NCI-H2196 (cell line): ENCODE measurements around the gene A1CF.
"Not testable (repeated sequence)": the region's sequence is repeated elsewhere in the genome, so short reads cannot be mapped to it uniquely, and the experiment has no call there.

ENCODE experiments used
- DNase-seq: peaks from one replicate; lab custom pipeline; 2025; ENCODE audit not compliant: unreplicated experiment; lab: John Stamatoyannopoulos, UW

The A1CF gene, protein sequence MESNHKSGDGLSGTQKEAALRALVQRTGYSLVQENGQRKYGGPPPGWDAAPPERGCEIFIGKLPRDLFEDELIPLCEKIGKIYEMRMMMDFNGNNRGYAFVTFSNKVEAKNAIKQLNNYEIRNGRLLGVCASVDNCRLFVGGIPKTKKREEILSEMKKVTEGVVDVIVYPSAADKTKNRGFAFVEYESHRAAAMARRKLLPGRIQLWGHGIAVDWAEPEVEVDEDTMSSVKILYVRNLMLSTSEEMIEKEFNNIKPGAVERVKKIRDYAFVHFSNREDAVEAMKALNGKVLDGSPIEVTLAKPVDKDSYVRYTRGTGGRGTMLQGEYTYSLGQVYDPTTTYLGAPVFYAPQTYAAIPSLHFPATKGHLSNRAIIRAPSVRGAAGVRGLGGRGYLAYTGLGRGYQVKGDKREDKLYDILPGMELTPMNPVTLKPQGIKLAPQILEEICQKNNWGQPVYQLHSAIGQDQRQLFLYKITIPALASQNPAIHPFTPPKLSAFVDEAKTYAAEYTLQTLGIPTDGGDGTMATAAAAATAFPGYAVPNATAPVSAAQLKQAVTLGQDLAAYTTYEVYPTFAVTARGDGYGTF

DNA sequence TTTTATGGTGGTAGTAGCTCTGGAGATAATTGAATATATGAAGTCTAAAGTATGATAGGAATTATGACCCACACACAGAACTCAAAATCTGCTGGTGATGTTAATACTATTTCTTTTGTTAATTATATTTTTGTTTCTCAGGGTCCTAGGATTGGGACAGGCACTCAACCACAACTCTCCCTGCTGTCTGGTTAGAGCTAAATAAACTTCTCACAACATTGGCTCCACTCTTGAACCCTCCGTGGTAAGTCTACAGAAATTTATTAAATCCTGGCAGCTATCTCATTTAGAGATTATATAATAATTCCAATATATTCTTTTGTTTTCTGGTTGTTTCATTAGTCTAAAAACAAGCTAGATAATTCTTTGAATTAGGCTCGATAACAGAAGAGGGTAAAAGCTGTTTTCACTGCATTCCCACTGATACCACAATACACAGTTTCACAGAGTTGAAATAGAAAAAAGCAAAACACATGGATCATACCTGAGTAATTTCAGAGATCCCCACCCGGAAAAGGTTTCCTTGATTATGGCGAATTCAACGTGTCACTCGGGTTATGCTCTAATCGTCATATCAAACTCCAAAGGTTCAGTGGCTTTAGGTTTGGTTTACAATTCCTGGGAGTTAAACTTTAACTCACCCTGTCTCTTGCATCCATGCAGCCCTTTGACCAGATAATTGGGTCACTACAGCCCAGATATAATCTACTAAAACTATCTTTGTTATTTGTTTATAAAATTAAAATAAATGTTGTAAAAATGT, at the start of gene A1CF:
A1CF (minus strand) TSS at position 531 of the 763 bp plus-strand sequence. CDS start 25,687 bp downstream, outside the sequence.
- DNase-seq, result no peak

DNA sequence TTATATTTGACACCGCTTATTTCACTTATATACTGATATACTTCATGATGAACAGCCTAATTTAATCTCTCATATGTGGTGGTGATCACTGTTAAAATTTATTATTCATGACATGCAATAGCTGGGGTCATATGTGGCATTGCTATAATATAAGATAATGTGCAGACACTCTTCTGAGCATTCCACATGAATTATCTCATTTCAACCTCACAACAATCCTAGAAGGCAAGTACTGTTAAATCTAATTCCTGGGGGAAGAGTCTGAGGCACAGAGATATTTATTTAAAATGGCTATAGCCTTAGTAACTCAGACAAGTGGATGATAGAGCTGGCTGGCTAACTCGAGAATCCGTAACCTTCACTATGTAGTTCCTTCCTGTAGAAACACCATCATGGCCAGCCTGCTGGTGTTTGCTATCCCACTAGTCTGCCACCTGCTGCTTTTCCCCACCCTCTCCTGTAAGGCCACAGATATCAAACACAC, 46.6 kb upstream of the A1CF start:
- no peak for DNase-seq

DNA sequence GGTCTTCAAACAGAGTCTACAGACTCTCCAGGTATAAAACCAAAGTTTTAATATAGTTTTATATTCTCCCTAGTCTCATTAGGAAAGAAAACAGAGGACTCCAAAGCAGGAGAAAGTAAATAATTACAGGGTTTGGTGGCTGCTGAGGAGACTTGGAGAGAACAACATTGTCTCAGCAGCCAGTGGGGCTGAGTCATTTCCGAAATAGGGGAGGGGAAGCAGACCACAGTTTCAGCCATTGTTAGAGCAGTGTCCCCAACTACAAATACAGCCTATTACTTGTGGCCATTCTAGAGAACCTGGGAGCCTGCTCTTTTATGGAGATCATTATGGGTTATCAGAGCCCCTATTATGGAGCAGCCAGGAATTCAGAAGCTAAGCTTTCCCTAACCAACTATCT, 44.2 kb upstream of the A1CF start:
- no peak for DNase-seq

DNA sequence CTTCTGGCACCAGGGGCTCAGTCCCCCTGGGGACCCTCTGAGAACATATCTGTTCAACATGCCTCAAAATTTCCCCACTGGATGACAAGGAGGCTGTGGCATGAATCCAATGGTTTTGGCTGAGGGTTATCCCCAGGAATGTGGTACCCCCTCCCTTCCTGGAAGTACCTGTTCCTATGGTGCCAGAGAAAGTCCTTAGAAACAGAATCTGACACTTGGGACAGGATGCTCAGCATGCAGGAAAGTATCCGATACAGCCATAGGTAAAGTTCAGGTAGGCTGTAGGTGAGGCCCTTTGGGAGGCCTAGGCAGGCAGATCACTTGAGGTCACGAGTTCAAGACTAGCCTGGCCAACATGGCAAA, 42.7 kb upstream of the A1CF start:
- DNase-seq, result no peak

DNA sequence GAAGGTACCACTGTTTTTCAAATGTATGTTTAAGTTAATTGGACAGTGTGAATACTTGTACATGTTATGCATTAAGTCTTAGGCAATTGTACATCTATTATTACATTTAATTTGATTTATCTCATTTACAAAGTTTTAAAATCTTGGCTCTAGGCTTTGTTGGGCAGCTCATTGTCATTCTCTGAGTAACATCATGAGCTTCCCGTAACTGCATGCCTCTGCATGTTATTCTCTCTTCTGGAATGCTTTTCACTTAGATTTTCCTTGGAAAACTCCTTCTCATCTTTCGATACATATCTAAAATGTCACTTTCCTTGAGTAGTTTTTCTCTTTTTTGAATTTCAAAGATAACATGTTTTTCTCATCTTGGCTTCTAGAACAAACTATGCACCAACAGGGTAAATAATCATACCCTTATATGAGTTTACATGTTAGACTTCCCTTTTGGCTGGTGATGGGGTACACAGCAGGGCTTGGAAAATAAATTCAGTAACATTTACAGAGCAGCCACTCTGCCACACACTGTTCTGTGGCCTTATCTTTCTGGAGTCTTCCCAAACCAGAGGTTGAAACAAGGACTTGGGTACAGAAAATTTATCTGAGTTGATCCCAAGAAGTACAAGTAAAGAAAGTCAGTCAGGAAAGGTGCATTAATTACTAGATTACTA, 42.2 kb upstream of the A1CF start:
- no peak for DNase-seq

DNA sequence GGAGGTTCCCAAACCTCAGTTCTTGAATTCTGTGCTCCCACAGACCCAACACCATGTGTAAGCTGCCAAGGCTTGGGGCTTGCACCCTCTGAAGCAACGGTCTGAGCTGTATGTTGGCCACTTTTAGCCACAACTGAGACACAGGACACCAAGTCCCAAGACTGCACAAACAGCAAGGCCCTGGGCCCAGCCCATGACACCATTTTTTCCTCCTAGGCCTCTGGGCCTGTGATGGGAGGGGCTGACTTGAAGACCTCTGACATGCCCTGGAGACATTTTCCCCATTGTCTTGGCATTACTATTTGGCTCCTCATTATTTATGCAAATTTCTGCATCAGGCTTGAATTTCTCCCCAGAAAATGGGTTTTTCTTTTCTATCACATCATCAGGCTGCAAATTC, 38.0 kb upstream of the A1CF start:
- not testable (repeated sequence) for DNase-seq

DNA sequence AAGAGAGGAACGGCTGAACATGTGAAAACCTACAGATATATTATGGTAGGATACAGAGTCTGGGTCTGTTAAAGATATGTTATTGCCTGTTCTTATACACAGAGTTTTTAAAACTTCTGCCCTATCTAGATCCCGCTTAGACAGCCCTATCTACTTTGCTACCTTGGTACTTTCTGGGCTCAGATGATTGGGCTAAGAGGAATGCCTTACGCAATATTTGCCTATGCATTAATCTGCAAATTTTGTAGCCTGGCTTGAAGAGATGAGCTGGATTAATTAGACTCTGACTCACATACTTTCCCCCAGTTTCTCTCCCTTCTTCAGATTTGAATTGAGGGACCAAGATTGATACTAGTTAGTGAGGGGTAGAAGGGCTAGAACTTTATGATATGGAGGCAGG, 33.6 kb upstream of the A1CF start:
- DNase-seq, result no peak

DNA sequence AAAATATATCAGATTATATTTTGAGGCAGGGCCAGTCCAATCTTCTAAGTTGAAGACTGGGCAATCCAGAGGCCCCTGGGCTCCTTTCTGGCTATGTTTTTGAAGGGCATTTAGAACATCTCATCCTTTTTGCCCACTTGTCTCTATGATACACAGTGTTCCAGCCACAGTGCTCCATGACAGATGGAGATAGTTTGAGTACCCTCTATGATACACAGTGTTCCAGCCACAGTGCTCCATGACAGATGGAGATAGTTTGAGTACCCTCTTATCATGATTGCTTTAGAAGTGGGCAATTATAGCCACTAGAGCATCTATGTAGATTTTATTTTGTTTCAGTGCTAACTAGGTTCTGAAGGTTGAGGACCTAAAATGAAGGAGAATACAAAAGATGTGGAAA, 33.1 kb upstream of the A1CF start:
- DNase-seq, result no peak

DNA sequence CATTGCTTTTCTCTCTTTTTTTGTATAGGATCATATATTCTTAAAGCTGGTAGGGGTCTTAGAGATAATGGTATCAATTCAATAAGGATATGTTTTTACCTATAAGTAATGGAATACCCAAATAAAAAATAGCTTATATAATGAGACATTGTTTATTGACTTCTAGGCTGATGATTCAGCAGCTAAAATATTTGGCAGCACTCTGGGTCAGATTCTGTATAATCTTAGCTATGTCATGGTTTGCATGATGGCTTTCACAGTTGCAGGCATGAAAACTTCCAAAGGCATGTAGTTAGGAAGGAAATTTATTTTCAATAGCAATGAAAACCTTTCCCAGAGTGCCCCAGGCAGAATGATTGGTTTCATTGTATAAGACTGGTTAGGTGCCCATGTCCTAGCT, 32.1 kb upstream of the A1CF start:
- no peak for DNase-seq

DNA sequence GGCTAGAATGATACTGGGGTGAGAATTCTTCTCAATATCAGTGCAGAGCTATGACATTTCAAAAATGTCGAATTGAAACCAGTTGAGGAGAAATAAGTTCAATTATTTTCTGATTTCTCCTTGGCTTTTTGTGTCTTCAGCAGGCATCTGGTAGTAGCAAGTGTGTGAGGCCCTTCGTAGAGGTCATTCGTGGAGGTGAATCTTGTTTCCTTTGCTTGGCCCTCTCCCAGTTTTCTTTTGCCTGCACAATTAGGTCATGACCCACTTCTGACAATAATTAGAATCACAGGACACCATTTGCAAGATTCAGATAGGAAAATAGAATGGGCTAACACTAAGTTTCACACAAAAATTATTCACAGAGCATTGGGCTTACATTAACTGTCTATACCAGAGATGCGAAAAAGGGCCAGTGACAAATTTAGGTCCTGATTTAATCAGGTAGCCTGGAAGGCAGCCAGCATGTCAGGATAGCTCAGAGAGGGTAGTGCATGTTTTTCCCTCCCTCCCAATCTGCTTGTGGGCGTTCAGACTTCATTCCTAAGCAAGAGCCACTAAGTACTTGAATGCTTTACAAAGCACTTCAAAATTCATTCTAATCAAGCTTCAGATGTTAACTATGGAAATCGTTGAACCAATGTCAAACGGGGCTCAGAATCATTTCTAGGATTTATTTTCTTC, 24.0 kb upstream of the A1CF start:
- DNase-seq, result no peak

DNA sequence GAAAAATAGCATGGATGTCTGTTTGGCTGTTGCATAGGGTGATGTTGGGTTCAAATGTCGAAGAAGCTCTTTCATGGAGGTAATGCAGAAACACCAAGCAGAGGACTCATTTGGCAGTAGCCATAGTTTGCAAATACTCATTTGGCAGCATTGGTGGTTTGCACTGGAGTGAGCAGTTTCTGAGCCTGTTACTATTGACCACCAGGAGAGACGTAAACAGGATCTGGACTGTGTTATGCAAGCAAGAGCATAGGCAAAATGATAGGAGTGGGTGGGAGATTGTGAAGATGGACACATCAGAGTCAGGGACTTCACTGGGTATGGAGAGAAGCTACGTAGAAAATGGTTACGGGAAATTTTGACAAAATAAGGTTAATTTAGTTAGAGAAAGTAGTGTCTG, 22.9 kb upstream of the A1CF start:
- no peak for DNase-seq

DNA sequence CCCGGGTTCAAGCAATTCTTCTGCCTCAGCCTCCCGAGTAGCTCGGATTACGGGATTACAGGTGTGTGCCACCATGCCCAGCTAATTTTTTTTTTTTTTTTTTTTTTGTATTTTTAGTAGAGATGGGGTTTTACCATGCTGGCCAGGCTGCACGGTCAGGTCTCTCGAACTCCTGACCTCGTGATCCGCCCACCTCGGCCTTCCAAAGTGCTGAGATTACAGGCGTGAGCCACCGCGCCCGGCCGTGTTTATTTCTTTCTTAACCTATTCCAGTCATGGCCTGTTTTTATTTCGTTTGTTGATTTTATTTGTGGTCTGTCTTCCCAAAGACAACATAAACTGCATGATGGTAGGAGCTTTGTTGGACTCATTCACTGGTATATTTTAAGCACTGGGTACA, 20.4 kb upstream of the A1CF start:
- DNase-seq, result not testable (repeated sequence)

DNA sequence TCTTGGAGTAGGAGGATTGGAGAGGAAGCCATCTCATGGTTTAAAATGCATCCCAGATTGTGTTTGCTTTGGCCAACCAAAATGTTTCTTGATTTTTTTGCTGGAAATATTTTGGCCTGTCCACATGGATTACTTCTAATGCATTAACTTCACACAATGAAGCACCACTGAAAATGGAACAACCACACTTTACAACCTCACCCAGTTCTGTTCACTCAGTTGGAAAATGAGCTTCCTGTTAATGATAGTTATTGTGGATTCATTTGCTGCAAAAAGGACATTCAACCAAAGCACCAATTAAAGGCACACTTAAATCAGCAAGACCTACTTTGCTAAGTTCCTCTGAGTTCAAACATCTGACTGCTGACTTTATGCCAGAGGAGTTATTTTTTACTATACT, 11.3 kb upstream of the A1CF start:
- no peak for DNase-seq

DNA sequence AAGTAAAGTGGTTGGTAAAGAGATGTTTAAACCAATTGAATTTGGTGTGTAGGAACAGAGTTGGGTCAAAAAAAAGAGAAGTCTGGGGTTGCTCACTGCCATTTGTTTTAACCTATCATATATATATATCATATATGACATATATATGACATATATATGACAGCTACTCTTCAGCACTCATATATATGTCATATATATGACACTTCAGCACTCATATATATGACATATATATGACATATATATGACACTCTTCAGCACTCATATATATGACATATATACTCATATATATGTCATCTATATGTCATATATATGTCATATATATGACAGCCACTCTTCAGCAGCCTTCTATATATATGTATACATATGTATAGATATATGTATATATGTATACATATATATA, 8.9 kb upstream of the A1CF start:
- DNase-seq, result no peak

DNA sequence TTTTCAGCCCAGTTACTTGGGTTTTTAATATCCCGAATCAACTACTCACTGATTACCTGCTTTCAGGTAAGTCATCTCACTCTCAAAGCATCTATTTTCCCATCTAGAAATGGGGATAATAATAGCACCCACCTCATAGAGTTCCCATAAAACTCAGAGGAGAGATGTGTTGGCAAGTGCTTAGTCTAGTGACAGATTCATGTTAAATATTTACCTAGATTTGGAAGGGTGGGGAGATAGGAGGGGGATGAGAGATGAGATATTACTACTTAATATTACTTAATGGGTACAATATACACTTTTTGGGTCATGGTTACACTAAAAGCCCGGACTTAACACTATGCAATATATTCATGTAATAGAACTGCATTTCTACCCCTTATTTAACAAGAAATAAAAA, 7.0 kb upstream of the A1CF start:
- no peak for DNase-seq

DNA sequence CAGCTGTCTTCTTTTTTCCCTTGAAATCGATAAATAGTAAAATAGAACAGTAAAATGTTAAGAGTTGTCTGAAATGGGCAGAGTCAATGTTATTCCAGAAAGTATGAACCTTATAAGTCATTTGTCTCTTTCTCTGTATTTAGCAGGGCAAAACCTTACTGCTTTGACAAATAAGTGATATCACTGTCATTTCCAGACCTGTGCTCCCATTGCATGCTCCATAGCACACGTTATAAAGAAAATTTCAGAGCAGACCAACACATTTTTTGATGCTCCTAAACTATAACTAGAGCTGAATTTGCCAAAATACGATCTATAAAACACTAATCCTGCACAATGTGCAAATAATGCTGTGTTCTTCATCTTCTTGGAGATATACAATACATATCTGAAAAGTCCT, 1.1 kb downstream of the A1CF start:
- DNase-seq, result no peak

DNA sequence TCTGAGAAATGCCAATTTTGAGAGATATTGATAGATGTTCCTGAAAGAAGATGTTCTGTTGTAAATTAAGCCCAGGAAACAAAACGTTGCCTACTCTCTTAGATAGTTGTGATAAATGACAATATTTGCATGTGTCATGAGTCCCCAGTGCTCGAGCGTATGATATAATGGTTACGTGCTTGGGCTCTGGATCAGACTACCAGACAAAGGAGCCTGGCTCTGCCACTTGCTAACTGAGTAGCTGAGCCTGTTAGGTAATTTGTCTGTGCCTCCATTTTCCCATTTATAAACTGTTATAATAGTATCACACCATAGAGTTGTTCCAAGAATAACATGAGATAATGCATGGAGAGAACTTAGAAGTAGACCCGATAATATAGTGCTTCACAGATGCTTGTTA, 1.8 kb downstream of the A1CF start:
- DNase-seq, result no peak

DNA sequence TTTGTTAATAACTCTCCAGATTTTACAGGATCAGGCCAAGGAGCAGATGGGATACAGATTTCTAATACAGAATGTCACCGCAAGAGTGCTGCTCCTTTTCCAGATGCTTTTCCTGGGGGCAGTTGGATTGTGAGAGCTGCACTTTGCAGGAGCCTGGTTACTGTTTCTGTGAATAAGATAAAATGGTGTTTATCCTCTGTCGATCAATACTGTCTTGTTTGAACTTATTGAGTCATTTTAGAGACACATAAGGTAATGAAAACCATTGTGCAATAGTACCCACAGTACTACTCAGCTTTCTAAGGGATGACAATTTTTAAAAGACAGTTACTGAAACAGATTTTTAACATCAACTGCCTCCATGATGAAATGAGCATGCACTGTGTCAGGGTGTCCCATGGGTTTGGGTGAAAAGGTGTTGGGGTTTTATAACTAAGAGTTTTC, 2.9 kb downstream of the A1CF start:
- no peak for DNase-seq

DNA sequence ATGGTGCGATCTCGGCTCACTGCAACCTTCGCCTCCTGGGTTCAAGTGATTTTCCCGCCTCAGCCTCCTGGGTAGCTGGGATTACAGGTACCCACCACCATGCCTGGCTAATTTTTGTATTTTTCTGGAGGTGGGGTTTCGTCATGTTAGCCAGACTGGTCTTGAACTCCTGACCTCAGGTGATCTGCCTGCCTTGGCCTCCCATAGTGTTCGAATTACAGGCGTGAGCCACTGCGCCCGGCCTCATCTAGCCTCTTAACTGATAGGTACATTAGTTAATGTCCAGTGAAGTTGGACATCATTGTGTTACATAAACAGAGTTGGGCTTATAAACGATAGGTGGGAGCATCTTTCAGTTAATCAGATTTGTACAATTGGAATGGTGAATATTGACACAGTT, 4.4 kb downstream of the A1CF start:
- not testable (repeated sequence) for DNase-seq

DNA sequence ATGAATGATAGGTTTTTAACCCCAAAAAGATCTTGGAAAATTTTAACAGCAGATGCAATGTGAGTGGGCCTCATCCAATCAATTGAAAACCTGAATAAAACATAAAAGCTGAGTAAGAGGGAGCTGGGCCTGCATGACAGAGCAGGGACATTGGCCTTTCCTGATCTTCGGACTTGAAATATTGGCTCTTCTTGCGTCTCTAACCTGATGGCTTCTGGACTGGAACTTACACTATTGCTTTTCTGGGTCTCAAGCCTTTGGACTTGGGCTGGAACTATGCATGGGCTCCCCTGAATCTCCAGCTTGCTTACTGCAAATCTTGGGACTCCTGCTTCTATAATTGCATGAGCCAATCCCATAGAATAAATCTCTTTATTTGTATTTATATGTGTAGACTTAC, 9.0 kb downstream of the A1CF start:
- no peak for DNase-seq

DNA sequence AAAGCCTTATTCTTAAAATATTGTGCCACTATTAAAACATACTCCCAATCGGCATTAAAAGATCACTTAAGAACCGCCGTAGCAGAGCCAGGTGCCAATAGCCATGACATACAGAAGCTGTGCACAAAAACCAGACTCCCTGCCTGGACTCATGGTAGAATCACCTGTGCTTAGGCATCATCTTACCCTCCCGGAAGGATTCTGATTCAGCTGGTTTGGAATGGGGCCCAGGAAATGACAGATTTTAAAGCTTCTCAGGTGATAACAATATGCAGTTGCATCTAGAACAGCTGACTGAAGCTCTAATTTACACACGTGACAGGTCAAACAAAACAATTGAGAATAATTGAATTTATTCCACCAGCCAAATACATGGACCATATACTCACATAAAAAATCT, 10.7 kb downstream of the A1CF start:
- DNase-seq, result peak; percentile 15
